Activated CD8-positive, alpha-beta T cell treated with anti-CD3 and anti-CD28 coated beads for 36 hours (primary cell): ENCODE measurements around the gene CNBD2. TPM values are rescaled to one million over a fixed set of nuclear protein-coding genes. Genes with fewer than 3 reads are reported as not detected.

ENCODE experiments used
- ATAC-seq: fragments of 200-7000 bp; cut with Tn5 transposase; one replicate; pipeline ENCODE4 v1.10.0; 2021; ENCODE audit warnings: mild to moderate bottlenecking, moderate library complexity
- CTCF ChIA-PET: fragments of 350-600 bp; sonication (Branson Sonifier 250); formaldehyde crosslinking; loops from one replicate; lab custom pipeline; 2021; ENCODE audit warnings: antibody characterized with exemption; lab: Charles Lee
- POLR2A ChIA-PET: fragments of 350-600 bp; sonication (Branson Sonifier 250); formaldehyde crosslinking; loops from one replicate; lab custom pipeline; 2021; ENCODE audit warnings: antibody characterized with exemption; lab: Charles Lee
- DNase-seq: peaks from one replicate; pipeline ENCODE4 v3.0.0-alpha.2; 2020
- H3K27ac Mint-ChIP-seq: one replicate; pipeline ENCODE4 v1.8.0; 2021; ENCODE audit warnings: mild to moderate bottlenecking, mixed read lengths
- H3K27me3 Mint-ChIP-seq: one replicate; pipeline ENCODE4 v1.8.0; 2021; ENCODE audit warnings: mixed read lengths
- H3K36me3 Mint-ChIP-seq: one replicate; pipeline ENCODE4 v1.8.0; 2021; ENCODE audit warnings: low read depth, mixed read lengths
- H3K4me1 Mint-ChIP-seq: one replicate; pipeline ENCODE4 v1.8.0; 2021; ENCODE audit warnings: low read depth, mixed read lengths
- H3K4me3 Mint-ChIP-seq: one replicate; pipeline ENCODE4 v1.8.0; 2021; ENCODE audit warnings: mild to moderate bottlenecking, moderate library complexity, mixed read lengths
- H3K9me3 Mint-ChIP-seq: one replicate; pipeline ENCODE4 v1.8.0; 2021; ENCODE audit warnings: mixed read lengths
- intact Hi-C: fragments of 100-400 bp; cut with micrococcal nuclease; formaldehyde crosslinking; loops from one replicate; pipeline ENCODE4 v1.10.0; 2022
- total RNA-seq, 2 experiments: library from RNA; stranded (reverse); gene quantifications; one replicate each; pipeline ENCODE4 v1.2.3, GENCODE V29; 2021
- TF ChIP-seq, protein P1 (sequence below): fragments of 200-600 bp; IDR thresholded peaks from one replicate; pipeline ENCODE4 v1.8.0; 2022; ENCODE audit warnings: antibody characterized with exemption, mild to moderate bottlenecking

CNBD2 gene
- total RNA-seq: 1 to 10 TPM; 4.9 to 6.1 TPM

- no peak for ATAC-seq
- Mint-ChIP-seq H3K4me1 (no peaks in the 10 kb centered on the region), H3K27ac (no peak within 1 kb of the TSS), H3K27me3 (no peaks in the 10 kb centered on the region), H3K4me3 (no peak within 1 kb of the TSS), H3K36me3 (no peaks in the 10 kb centered on the region), H3K9me3 (no peaks in the 10 kb centered on the region)
- ChIA-PET CTCF (interaction anchor here (0.6 to 3.2 kb wide), 3 partner anchors 13 to 148 kb away, joined by 3 to 17 read pairs (median 4); partner anchors contain the start of gene SCAND1), POLR2A (interaction anchor here (2.5 kb wide), 1 partner anchor 14 kb away, joined by 10 read pairs; the partner anchor contains the start of gene SCAND1)
- intact Hi-C loops: no loop called here
- TF ChIP-seq, protein P1, sequence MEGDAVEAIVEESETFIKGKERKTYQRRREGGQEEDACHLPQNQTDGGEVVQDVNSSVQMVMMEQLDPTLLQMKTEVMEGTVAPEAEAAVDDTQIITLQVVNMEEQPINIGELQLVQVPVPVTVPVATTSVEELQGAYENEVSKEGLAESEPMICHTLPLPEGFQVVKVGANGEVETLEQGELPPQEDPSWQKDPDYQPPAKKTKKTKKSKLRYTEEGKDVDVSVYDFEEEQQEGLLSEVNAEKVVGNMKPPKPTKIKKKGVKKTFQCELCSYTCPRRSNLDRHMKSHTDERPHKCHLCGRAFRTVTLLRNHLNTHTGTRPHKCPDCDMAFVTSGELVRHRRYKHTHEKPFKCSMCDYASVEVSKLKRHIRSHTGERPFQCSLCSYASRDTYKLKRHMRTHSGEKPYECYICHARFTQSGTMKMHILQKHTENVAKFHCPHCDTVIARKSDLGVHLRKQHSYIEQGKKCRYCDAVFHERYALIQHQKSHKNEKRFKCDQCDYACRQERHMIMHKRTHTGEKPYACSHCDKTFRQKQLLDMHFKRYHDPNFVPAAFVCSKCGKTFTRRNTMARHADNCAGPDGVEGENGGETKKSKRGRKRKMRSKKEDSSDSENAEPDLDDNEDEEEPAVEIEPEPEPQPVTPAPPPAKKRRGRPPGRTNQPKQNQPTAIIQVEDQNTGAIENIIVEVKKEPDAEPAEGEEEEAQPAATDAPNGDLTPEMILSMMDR: no peak
- DNase-seq: no peak
Measured at GRCh38 chr20:35967979-35968640, at the start of gene CNBD2. CNBD2 (plus strand) TSS chr20:35968590; CDS start chr20:35968763, 173 bp downstream.

GRCh38 chr20:35920523-35920922 is 47.9 kb upstream of the CNBD2 start:
- no peaks in the 10 kb centered on the region for H3K4me1 Mint-ChIP-seq
- ChIA-PET POLR2A (no interaction called here), CTCF (interaction anchor here (0.9 to 1.5 kb wide), 2 partner anchors 14 to 312 kb away, joined by 3 read pairs; no protein-coding TSS in a partner anchor)
- H3K27me3 Mint-ChIP-seq: no peaks in the 10 kb centered on the region
- peaks cover 20% of the 10 kb centered on the region for H3K36me3 Mint-ChIP-seq
- TF ChIP-seq, protein P1: no peak
- no peaks in the 10 kb centered on the region for H3K9me3 Mint-ChIP-seq
- no peak for DNase-seq
- intact Hi-C loops: no loop called here
- no peak overlapping the region for H3K27ac Mint-ChIP-seq
- no peak for ATAC-seq
- no peak overlapping the region for H3K4me3 Mint-ChIP-seq

- DNase-seq: no peak
- H3K27me3 Mint-ChIP-seq: no peaks in the 10 kb centered on the region
- CTCF ChIA-PET: no interaction called here
- TF ChIP-seq, protein P1: no peak
- intact Hi-C loops: no loop called here
- no peak for ATAC-seq
- H3K4me3 Mint-ChIP-seq: no peak overlapping the region
- peaks cover 35% of the 10 kb centered on the region for H3K36me3 Mint-ChIP-seq
- POLR2A ChIA-PET: no interaction called here
- H3K27ac Mint-ChIP-seq: no peak overlapping the region
- no peaks in the 10 kb centered on the region for H3K9me3 Mint-ChIP-seq
- peaks cover 9% of the 10 kb centered on the region for H3K4me1 Mint-ChIP-seq
Measured at GRCh38 chr20:35929301-35929700, 39.1 kb upstream of the CNBD2 start.

- peaks cover 12% of the 10 kb centered on the region for H3K4me1 Mint-ChIP-seq
Measured at GRCh38 chr20:35934050-35934449, 34.3 kb upstream of the CNBD2 start.

DNA sequence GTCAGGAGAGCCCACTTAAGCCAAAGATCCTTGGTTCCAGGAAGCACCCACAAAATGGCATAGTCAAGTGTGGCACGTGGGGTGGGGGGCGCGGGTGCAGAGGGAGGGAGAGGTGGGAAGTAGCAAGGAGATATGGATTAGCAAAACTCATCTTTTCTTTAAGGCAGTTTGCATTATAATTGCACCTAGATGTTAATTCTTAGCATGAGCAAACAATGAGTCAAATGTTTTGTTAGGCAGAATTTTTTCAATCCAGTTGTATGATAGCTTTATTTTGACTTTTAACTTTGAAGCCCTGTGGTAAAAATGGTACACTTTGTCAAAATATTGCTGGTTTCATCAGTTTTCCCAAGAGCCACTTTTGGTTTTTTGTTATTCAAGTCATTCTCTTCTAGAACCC is 29.1 kb upstream of the CNBD2 start:
- no peak for ATAC-seq
- no peaks in the 10 kb centered on the region for H3K27me3 Mint-ChIP-seq
- peaks cover 19% of the 10 kb centered on the region for H3K36me3 Mint-ChIP-seq

More at GRCh38 chr20:35934050-35934449, 34.3 kb upstream of the CNBD2 start:
- ChIA-PET POLR2A (interaction anchor here (1.1 kb wide), 1 partner anchor 20 kb away, joined by 3 read pairs; the partner anchor contains the start of gene SCAND1), CTCF (no interaction called here)
- Mint-ChIP-seq H3K27ac (peak overlapping the region; percentile 48), H3K4me3 (no peak overlapping the region), H3K27me3 (no peaks in the 10 kb centered on the region), H3K9me3 (no peaks in the 10 kb centered on the region), H3K36me3 (peaks cover 31% of the 10 kb centered on the region)
- no peak for DNase-seq
- TF ChIP-seq, protein P1: no peak
- intact Hi-C loops: no loop called here
- ATAC-seq: no peak

More for the DNA sequence above, 29.1 kb upstream of the CNBD2 start:
- H3K4me3 Mint-ChIP-seq: no peak overlapping the region
- intact Hi-C loops: no loop called here
- ChIA-PET CTCF (no interaction called here), POLR2A (no interaction called here)
- TF ChIP-seq, protein P1: no peak
- H3K9me3 Mint-ChIP-seq: no peaks in the 10 kb centered on the region
- no peak for DNase-seq
- H3K4me1 Mint-ChIP-seq: peaks cover 3% of the 10 kb centered on the region
- H3K27ac Mint-ChIP-seq: no peak overlapping the region
